IPS-11a (cell line): ENCODE results near the gene GNPDA2.

Experiments
- H3K4me3 ChIP-seq: one replicate; pipeline ENCODE4 v1.5.1; 2013; ENCODE audit warnings: low read depth, low read length, control low read depth

Gene GNPDA2

GRCh38 chr4:44684648-44685047, 41.7 kb downstream of the GNPDA2 start:
- no peak overlapping the region for H3K4me3 ChIP-seq

- peak overlapping the region; percentile 93 for H3K4me3 ChIP-seq
Observed at GRCh38 chr4:44679060-44679459, 47.3 kb downstream of the GNPDA2 start.

GRCh38 chr4:44678094-44679041, 48.0 kb downstream of the GNPDA2 start, which contains the start of gene GUF1:
TSS of gene GUF1 (plus strand) at chr4:44678420. CDS start at chr4:44678623, 203 bp downstream.
- H3K4me3 ChIP-seq, result peak within 1 kb of the TSS; percentile 93

GRCh38 chr4:44675366-44675765, 51.0 kb downstream of the GNPDA2 start:
- no peak overlapping the region for H3K4me3 ChIP-seq

- H3K4me3 ChIP-seq, result no peak overlapping the region
Observed at GRCh38 chr4:44674471-44674870, 51.9 kb downstream of the GNPDA2 start.

- H3K4me3 ChIP-seq, result no peak overlapping the region
Observed at GRCh38 chr4:44671636-44672035, 54.7 kb downstream of the GNPDA2 start.

GRCh38 chr4:44670506-44671199, 55.7 kb downstream of the GNPDA2 start:
- no peak overlapping the region for H3K4me3 ChIP-seq

GRCh38 chr4:44668526-44668925, 57.8 kb downstream of the GNPDA2 start:
- no peak overlapping the region for H3K4me3 ChIP-seq

- H3K4me3 ChIP-seq, result no peak overlapping the region
Observed at GRCh38 chr4:44663539-44664263, 62.7 kb downstream of the GNPDA2 start.

GRCh38 chr4:44662623-44663005, 63.7 kb downstream of the GNPDA2 start:
- H3K4me3 ChIP-seq, result no peak overlapping the region

GRCh38 chr4:44661940-44662622, 64.3 kb downstream of the GNPDA2 start:
- H3K4me3 ChIP-seq, result no peak overlapping the region

- no peak overlapping the region for H3K4me3 ChIP-seq
Observed at GRCh38 chr4:44660396-44660795, 66.0 kb downstream of the GNPDA2 start.

- no peak overlapping the region for H3K4me3 ChIP-seq
Observed at GRCh38 chr4:44652002-44652401, 74.4 kb downstream of the GNPDA2 start.
